HepG2 (cell line): ENCODE measurements around the gene IGFALS. TPM values are rescaled to one million over a fixed set of nuclear protein-coding genes. Genes with fewer than 3 reads are reported as not detected.
A peak's percentile ranks its signal among the peaks of the same experiment; 100 is the strongest.

Source experiments
- HMG20B ChIP-seq: conservative IDR thresholded peaks from 2 replicates; pipeline ENCODE4 v1.6.1; 2016; ENCODE audit warnings: missing genetic modification reagents, missing compliant biosample characterization
- MLLT10 ChIP-seq: sonication (generic); formaldehyde crosslinking; IDR thresholded peaks from 2 replicates; pipeline ENCODE4 v1.4.0; 2020; ENCODE audit warnings: missing genetic modification reagents
- TAF1 ChIP-seq: sonication (generic); formaldehyde crosslinking; IDR thresholded peaks from 2 replicates; pipeline ENCODE4 v1.4.0; 2020; ENCODE audit warnings: missing genetic modification reagents
- ZFAT ChIP-seq: sonication (generic); formaldehyde crosslinking; conservative IDR thresholded peaks from 2 replicates; pipeline ENCODE4 v1.8.1; 2023; ENCODE audit warnings: missing genetic modification reagents, inconsistent platforms
- ZNF205 ChIP-seq: IDR thresholded peaks from 2 replicates; pipeline ENCODE4 v1.6.1; 2018; ENCODE audit warnings: missing biosample characterization, missing genetic modification reagents
- ZNF567 ChIP-seq: sonication (generic); formaldehyde crosslinking; IDR thresholded peaks from 2 replicates; pipeline ENCODE4 v1.8.1; 2023; ENCODE audit warnings: mild to moderate bottlenecking, missing genetic modification reagents, borderline replicate concordance
- ZNF792 ChIP-seq: IDR thresholded peaks from 2 replicates; pipeline ENCODE4 v1.6.1; 2016
- ZSCAN31 ChIP-seq: sonication (generic); formaldehyde crosslinking; IDR thresholded peaks from 2 replicates; pipeline ENCODE4 v1.5.0; 2020; ENCODE audit warnings: low read depth, mild to moderate bottlenecking, missing genetic modification reagents
- polyA plus RNA-seq, 8 experiments: library from polyadenylated mRNA; depleted of rRNA in 3 of 8; stranded (reverse) in 7 of 8; unstranded in 1 of 8; fragments of >200 nt; fragmentation: Illumina TruSeq in 4 of 8; extraction: Trizol in 4 of 8; gene quantifications; 2 replicates each; pipeline versions ENCODE4 v1.2.1 to v1.2.3, GENCODE V29; 2011 to 2016; ENCODE audit warnings: low read depth in 4 of 8, missing spikeins in 1 of 8, mixed read lengths in 1 of 8; ENCODE audit not compliant: insufficient read depth in 1 of 8
- total RNA-seq, 5 experiments: library from RNA; depleted of rRNA; stranded (reverse); fragments of >200 nt; fragmentation: Illumina TruSeq; extraction: Trizol; gene quantifications; 2 replicates each; pipeline ENCODE4 v1.2.3, GENCODE V29; 2016; ENCODE audit warnings: low read depth in 1 of 5
- TF ChIP-seq, protein P1 (sequence below): sonication (generic); formaldehyde crosslinking; IDR thresholded peaks from 2 replicates; pipeline ENCODE4 v1.4.0; 2020; ENCODE audit warnings: mild to moderate bottlenecking, missing genetic modification reagents, borderline replicate concordance
- TF ChIP-seq, protein P2 (sequence below), 2 experiments: IDR thresholded peaks; 2 replicates each; pipeline ENCODE4 v1.6.1; 2011 to 2012; ENCODE audit warnings: low read length in 2 of 2, borderline replicate concordance in 1 of 2, low read depth in 1 of 2, mild to moderate bottlenecking in 1 of 2, moderate library complexity in 1 of 2
- TF ChIP-seq, protein P3 (sequence below): sonication (generic); formaldehyde crosslinking; IDR thresholded peaks from 2 replicates; pipeline ENCODE4 v1.4.0; 2020; ENCODE audit warnings: mild to moderate bottlenecking, missing genetic modification reagents
- TF ChIP-seq, protein P4 (sequence below): sonication (generic); formaldehyde crosslinking; IDR thresholded peaks from 2 replicates; pipeline ENCODE4 v1.4.0; 2020; ENCODE audit warnings: missing genetic modification reagents
- TF ChIP-seq, protein P5 (sequence below): sonication (generic); formaldehyde crosslinking; conservative IDR thresholded peaks from 2 replicates; pipeline ENCODE4 v1.8.0; 2022; ENCODE audit warnings: missing genetic modification reagents

The IGFALS gene
- total and polyA plus RNA-seq, 2 of the 13 experiments (the other 11 are each of a cell fraction or from before 2014, with no cell fraction given), result 0.34 to 2.4 TPM

DNA sequence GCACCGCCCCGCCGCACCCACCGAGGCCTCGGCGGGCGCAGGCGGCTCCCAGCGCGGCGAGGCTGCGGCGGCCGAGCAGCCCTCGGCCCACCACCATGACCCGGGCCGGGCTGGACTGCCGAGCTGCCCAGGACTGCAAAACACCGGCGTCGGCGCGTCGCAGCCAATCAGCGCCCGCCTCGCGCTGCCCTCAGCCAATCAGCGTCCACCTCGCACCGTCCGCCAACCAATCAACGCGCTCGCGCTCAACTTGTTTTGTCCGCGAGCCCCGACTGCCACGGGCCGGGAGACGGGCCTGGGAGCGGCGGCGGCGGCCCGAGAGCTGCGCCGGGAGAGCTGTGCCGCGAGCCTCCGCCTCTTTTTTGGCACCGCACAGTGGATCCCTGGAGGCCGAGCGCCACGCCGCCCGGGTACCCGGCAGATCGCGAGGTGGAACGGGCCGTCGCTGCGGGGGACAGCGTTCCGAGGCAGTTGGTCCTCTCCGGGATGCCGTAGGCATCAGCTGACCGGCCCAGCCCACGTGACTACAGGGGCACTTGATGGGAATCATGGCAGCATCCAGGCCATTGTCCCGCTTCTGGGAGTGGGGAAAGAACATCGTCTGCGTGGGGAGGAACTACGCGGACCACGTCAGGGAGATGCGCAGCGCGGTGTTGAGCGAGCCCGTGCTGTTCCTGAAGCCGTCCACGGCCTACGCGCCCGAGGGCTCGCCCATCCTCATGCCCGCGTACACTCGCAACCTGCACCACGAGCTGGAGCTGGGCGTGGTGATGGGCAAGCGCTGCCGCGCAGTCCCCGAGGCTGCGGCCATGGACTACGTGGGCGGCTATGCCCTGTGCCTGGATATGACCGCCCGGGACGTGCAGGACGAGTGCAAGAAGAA is 33.4 kb upstream of the IGFALS start, which contains the start of the genes FAHD1 and HAGH (continued):
- TF ChIP-seq, protein P1, sequence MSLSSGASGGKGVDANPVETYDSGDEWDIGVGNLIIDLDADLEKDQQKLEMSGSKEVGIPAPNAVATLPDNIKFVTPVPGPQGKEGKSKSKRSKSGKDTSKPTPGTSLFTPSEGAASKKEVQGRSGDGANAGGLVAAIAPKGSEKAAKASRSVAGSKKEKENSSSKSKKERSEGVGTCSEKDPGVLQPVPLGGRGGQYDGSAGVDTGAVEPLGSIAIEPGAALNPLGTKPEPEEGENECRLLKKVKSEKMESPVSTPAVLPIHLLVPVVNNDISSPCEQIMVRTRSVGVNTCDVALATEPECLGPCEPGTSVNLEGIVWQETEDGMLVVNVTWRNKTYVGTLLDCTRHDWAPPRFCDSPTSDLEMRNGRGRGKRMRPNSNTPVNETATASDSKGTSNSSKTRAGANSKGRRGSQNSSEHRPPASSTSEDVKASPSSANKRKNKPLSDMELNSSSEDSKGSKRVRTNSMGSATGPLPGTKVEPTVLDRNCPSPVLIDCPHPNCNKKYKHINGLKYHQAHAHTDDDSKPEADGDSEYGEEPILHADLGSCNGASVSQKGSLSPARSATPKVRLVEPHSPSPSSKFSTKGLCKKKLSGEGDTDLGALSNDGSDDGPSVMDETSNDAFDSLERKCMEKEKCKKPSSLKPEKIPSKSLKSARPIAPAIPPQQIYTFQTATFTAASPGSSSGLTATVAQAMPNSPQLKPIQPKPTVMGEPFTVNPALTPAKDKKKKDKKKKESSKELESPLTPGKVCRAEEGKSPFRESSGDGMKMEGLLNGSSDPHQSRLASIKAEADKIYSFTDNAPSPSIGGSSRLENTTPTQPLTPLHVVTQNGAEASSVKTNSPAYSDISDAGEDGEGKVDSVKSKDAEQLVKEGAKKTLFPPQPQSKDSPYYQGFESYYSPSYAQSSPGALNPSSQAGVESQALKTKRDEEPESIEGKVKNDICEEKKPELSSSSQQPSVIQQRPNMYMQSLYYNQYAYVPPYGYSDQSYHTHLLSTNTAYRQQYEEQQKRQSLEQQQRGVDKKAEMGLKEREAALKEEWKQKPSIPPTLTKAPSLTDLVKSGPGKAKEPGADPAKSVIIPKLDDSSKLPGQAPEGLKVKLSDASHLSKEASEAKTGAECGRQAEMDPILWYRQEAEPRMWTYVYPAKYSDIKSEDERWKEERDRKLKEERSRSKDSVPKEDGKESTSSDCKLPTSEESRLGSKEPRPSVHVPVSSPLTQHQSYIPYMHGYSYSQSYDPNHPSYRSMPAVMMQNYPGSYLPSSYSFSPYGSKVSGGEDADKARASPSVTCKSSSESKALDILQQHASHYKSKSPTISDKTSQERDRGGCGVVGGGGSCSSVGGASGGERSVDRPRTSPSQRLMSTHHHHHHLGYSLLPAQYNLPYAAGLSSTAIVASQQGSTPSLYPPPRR (CRISPR knock-in tag), result no peak
- TF ChIP-seq ZSCAN31 (CRISPR knock-in tag) (peak; percentile 92), MLLT10 (CRISPR knock-in tag) (0 out of 2 replicates have a peak, but pooled peaks have one; percentile 37), ZNF792 (CRISPR knock-in tag) (peak; percentile 81; the same call in 1 of the 2 replicates), TAF1 (CRISPR knock-in tag) (peak; percentile 98), ZFAT (CRISPR knock-in tag) (no peak), ZNF567 (no peak), ZNF205 (no peak), HMG20B (CRISPR knock-in tag) (peak; percentile 14; the same call in 1 of the 2 replicates)
- TF ChIP-seq, protein P2, sequence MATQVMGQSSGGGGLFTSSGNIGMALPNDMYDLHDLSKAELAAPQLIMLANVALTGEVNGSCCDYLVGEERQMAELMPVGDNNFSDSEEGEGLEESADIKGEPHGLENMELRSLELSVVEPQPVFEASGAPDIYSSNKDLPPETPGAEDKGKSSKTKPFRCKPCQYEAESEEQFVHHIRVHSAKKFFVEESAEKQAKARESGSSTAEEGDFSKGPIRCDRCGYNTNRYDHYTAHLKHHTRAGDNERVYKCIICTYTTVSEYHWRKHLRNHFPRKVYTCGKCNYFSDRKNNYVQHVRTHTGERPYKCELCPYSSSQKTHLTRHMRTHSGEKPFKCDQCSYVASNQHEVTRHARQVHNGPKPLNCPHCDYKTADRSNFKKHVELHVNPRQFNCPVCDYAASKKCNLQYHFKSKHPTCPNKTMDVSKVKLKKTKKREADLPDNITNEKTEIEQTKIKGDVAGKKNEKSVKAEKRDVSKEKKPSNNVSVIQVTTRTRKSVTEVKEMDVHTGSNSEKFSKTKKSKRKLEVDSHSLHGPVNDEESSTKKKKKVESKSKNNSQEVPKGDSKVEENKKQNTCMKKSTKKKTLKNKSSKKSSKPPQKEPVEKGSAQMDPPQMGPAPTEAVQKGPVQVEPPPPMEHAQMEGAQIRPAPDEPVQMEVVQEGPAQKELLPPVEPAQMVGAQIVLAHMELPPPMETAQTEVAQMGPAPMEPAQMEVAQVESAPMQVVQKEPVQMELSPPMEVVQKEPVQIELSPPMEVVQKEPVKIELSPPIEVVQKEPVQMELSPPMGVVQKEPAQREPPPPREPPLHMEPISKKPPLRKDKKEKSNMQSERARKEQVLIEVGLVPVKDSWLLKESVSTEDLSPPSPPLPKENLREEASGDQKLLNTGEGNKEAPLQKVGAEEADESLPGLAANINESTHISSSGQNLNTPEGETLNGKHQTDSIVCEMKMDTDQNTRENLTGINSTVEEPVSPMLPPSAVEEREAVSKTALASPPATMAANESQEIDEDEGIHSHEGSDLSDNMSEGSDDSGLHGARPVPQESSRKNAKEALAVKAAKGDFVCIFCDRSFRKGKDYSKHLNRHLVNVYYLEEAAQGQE (IDR thresholded peaks at IDR 0.05; ENCODE audit: borderline replicate concordance in 1 of 2, low read depth in 1 of 2, low read length in 2 of 2), result peak in 1 of 2 experiments; percentile 72; a peak in 1 of 4 replicates
- TF ChIP-seq, protein P3, sequence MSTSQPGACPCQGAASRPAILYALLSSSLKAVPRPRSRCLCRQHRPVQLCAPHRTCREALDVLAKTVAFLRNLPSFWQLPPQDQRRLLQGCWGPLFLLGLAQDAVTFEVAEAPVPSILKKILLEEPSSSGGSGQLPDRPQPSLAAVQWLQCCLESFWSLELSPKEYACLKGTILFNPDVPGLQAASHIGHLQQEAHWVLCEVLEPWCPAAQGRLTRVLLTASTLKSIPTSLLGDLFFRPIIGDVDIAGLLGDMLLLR (CRISPR knock-in tag), result peak; percentile 86
- TF ChIP-seq, protein P4, sequence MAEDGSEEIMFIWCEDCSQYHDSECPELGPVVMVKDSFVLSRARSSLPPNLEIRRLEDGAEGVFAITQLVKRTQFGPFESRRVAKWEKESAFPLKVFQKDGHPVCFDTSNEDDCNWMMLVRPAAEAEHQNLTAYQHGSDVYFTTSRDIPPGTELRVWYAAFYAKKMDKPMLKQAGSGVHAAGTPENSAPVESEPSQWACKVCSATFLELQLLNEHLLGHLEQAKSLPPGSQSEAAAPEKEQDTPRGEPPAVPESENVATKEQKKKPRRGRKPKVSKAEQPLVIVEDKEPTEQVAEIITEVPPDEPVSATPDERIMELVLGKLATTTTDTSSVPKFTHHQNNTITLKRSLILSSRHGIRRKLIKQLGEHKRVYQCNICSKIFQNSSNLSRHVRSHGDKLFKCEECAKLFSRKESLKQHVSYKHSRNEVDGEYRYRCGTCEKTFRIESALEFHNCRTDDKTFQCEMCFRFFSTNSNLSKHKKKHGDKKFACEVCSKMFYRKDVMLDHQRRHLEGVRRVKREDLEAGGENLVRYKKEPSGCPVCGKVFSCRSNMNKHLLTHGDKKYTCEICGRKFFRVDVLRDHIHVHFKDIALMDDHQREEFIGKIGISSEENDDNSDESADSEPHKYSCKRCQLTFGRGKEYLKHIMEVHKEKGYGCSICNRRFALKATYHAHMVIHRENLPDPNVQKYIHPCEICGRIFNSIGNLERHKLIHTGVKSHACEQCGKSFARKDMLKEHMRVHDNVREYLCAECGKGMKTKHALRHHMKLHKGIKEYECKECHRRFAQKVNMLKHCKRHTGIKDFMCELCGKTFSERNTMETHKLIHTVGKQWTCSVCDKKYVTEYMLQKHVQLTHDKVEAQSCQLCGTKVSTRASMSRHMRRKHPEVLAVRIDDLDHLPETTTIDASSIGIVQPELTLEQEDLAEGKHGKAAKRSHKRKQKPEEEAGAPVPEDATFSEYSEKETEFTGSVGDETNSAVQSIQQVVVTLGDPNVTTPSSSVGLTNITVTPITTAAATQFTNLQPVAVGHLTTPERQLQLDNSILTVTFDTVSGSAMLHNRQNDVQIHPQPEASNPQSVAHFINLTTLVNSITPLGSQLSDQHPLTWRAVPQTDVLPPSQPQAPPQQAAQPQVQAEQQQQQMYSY (CRISPR knock-in tag), result no peak
- TF ChIP-seq, protein P5, sequence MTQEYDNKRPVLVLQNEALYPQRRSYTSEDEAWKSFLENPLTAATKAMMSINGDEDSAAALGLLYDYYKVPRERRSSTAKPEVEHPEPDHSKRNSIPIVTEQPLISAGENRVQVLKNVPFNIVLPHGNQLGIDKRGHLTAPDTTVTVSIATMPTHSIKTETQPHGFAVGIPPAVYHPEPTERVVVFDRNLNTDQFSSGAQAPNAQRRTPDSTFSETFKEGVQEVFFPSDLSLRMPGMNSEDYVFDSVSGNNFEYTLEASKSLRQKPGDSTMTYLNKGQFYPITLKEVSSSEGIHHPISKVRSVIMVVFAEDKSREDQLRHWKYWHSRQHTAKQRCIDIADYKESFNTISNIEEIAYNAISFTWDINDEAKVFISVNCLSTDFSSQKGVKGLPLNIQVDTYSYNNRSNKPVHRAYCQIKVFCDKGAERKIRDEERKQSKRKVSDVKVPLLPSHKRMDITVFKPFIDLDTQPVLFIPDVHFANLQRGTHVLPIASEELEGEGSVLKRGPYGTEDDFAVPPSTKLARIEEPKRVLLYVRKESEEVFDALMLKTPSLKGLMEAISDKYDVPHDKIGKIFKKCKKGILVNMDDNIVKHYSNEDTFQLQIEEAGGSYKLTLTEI, result no peak
